SIG-M5 treated with dmso at 0.1 percent for 504 hours (cell line): ENCODE measurements around the gene HASPIN.
A peak's percentile ranks its signal among the peaks of the same experiment; 100 is the strongest.

ENCODE experiments used
- DNase-seq: peaks from one replicate; lab custom pipeline; 2025; ENCODE audit not compliant: unreplicated experiment; lab: John Stamatoyannopoulos, UW

Gene HASPIN

GRCh38 chr17:3762922-3763776, 39.4 kb downstream of the HASPIN start:
- peak; percentile 76 for DNase-seq

GRCh38 chr17:3763777-3764170, 40.1 kb downstream of the HASPIN start:
- DNase-seq: no peak

GRCh38 chr17:3765981-3766380, 42.3 kb downstream of the HASPIN start:
- DNase-seq: no peak

DNA sequence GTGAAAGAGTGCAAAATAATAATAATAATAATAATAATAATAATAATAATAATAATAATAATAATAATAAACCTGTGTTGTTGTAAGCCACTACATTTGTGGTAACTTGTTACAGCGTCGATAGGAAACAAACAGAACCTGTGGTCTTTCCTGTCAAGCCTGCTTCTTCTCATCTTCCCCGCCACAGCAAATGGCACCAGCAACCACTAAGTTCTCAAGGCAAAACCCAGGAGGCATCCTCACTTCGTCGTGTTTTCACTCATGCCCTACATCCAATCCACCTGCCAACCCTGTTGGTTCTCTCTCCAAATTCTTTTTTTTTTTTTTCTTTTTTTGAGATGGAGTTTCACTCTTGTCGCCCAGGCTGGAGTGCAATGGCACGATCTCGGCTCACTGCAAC, 43.1 kb downstream of the HASPIN start:
- no peak for DNase-seq

- no peak for DNase-seq
These were observed 44.6 kb downstream of the HASPIN start for GRCh38 chr17:3768341-3768740.

GRCh38 chr17:3768769-3769168, 45.1 kb downstream of the HASPIN start:
- no peak for DNase-seq

DNA sequence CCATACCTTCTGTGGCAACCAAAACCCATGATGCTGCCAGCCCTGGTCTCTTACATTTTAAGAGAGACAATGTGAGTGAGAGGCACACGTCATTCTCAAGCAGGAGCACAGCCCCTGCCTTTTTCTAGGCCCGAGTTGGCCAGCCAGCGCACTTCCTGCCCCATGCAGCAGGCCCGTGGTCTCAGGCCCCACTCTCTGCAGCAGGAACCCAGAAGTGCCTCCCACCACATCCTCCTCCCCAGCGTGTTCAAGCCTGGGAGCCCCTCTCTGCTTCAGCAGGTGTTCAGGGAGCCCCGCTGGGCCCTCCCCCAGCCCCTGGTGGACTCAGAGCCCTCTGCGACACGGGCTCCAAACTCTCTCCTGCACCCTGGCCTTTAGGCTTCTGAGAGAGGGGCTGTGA, 46.8 kb downstream of the HASPIN start:
- DNase-seq: peak; percentile 15

GRCh38 chr17:3771140-3771539, 47.4 kb downstream of the HASPIN start:
- DNase-seq: no peak

- no peak for DNase-seq
These were observed 49.1 kb downstream of the HASPIN start for GRCh38 chr17:3772764-3773163.

- DNase-seq: no peak
These were observed 49.8 kb downstream of the HASPIN start for GRCh38 chr17:3773511-3773910.

DNA sequence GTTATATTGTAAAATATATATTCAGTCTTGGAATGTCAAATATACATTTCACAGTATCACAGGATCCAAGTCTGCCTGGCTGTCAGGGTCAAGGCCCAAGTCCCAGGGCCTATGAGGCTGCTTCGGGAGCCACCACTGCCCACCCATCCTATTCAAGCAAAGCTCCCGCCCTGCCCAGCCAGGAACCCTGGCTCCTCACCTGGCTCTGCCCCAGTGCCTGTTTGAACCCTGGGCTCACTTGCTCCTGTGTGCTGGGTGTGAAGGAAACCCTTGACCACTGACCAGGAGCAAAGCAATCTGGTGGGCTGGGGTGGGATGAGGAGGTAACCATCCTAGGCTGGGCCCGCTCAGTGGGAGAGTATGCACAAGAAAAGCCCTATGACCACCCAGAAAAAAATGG, 50.3 kb downstream of the HASPIN start:
- DNase-seq: no peak
